K562 (cell line): Measurements from ENCODE around the gene DENND2A. TPM values are rescaled to one million over a fixed set of nuclear protein-coding genes. Genes with fewer than 3 reads are reported as not detected.

Experiments
- ATAC-seq: fragments of 200-7000 bp; cut with Tn5 transposase; 3 replicates; pipeline ENCODE4 v1.9.1; 2020; ENCODE audit warnings: moderate library complexity
- BruUV-seq: library from RNA; stranded (reverse); fragments of 400-500 nt; replicated peaks from 2 replicates; lab custom pipeline; 2021; lab: Mats Ljungman, UMichigan
- CTCF ChIA-PET: fragments of 300-600 bp; formaldehyde crosslinking; extraction: SDS; loops from one replicate; lab custom pipeline; 2021; ENCODE audit warnings: low intra/inter-chr PET ratio; lab: Yijun Ruan, JAX
- POLR2A ChIA-PET: fragments of 300-600, 350-650 bp; sonication (Branson Sonifier 250); formaldehyde crosslinking; extraction: SDS; loops from one replicate; lab custom pipeline; 2021; ENCODE audit warnings: antibody characterized with exemption, inconsistent platforms; lab: Yijun Ruan, JAX
- DNase-seq, 4 experiments: peaks; one replicate each; pipeline versions ENCODE4 v3.0.0 to v3.0.0-alpha.2; 2011 to 2018; ENCODE audit warnings: low spot score in 3 of 4, mixed read lengths in 3 of 4; ENCODE audit errors: extremely low read depth in 1 of 4
- FAIRE-seq: peaks from 2 replicates; lab custom pipeline; 2011; peaks lifted over from hg19 to GRCh38; lab: Jason Lieb, UNC
- H2AFZ ChIP-seq: 2 replicates; pipeline ENCODE4 v1.6.0; 2011; ENCODE audit warnings: low read depth, low read length, control low read depth, inconsistent platforms
- H3K27ac ChIP-seq: fragments of 200-600 bp; 3 replicates; pipeline ENCODE4 v1.8.0; 2011; ENCODE audit warnings: low read depth, mild to moderate bottlenecking, control low read depth, inconsistent platforms, low read length, moderate library complexity, mixed read lengths; ENCODE audit errors: extremely low read depth
- H3K27me3 ChIP-seq, 2 experiments: fragments of 300-600 bp in 1 of 2; 2 replicates in 1 of 2; 3 replicates in 1 of 2; pipeline versions ENCODE4 v1.6.0 to v1.8.0; 2011; ENCODE audit warnings: inconsistent platforms in 2 of 2, low read length in 2 of 2, mild to moderate bottlenecking in 1 of 2, mixed read lengths in 1 of 2, moderate library complexity in 1 of 2; ENCODE audit not compliant: control insufficient read depth in 2 of 2, insufficient read depth in 2 of 2
- H3K36me3 ChIP-seq: fragments of 300-600 bp; 3 replicates; pipeline ENCODE4 v1.8.0; 2011; ENCODE audit warnings: mild to moderate bottlenecking, low read length, inconsistent platforms; ENCODE audit not compliant: control insufficient read depth, insufficient read depth
- H3K4me1 ChIP-seq, 2 experiments: fragments of 200-600 bp in 1 of 2; replicated peaks in 1 of 2; 2 replicates in 1 of 2; 3 replicates in 1 of 2; pipeline versions ENCODE4 v1.5.1 to v1.8.0; 2011; ENCODE audit warnings: inconsistent platforms in 2 of 2, low read length in 2 of 2, mild to moderate bottlenecking in 1 of 2, mixed read lengths in 1 of 2, moderate library complexity in 1 of 2; ENCODE audit not compliant: control insufficient read depth in 2 of 2, insufficient read depth in 2 of 2
- H3K4me2 ChIP-seq: 2 replicates; pipeline ENCODE4 v1.6.1; 2011; ENCODE audit warnings: low read length, control low read depth, inconsistent platforms, mixed read lengths; ENCODE audit not compliant: insufficient read depth
- H3K4me3 ChIP-seq: fragments of 200-600 bp; sonication (generic), shearing (Covaris generic); 2 replicates; pipeline ENCODE4 v1.5.1; 2016; ENCODE audit warnings: control low read depth, inconsistent platforms
- H3K79me2 ChIP-seq: fragments of 200-600 bp; 3 replicates; pipeline ENCODE4 v1.8.0; 2011; ENCODE audit warnings: low read length, inconsistent platforms; ENCODE audit not compliant: control insufficient read depth, insufficient read depth
- H3K9ac ChIP-seq, 2 experiments: 2 replicates each; pipeline versions ENCODE4 v1.6.0 to v1.6.1; 2011; ENCODE audit warnings: low read depth in 2 of 2, low read length in 2 of 2, control low read depth in 1 of 2, inconsistent platforms in 1 of 2, mild to moderate bottlenecking in 1 of 2, mixed read lengths in 1 of 2; ENCODE audit not compliant: insufficient read depth in 1 of 2
- H3K9me1 ChIP-seq: one replicate; pipeline ENCODE4 v1.6.0; 2011; ENCODE audit warnings: inconsistent platforms, mild to moderate bottlenecking, low read length, moderate library complexity; ENCODE audit not compliant: control insufficient read depth, insufficient read depth
- H3K9me3 ChIP-seq: replicated peaks from 2 replicates; pipeline ENCODE4 v1.5.1; 2011; ENCODE audit warnings: low read depth, low read length, inconsistent platforms; ENCODE audit not compliant: control insufficient read depth, insufficient read depth
- H4K20me1 ChIP-seq: replicated peaks from 2 replicates; pipeline ENCODE4 v1.6.1; 2011; ENCODE audit warnings: low read length, inconsistent platforms, mixed read lengths; ENCODE audit not compliant: control insufficient read depth, insufficient read depth
- ATF7 ChIP-seq: fragments of 450-650 bp; IDR thresholded peaks from 2 replicates; pipeline ENCODE4 v1.7.1; 2014; ENCODE audit warnings: mild to moderate bottlenecking, moderate library complexity
- CEBPB ChIP-seq: fragments of 450-650 bp; IDR thresholded peaks from 2 replicates; pipeline ENCODE4 v1.6.1; 2016; ENCODE audit warnings: missing genetic modification characterization, missing compliant biosample characterization
- CEBPG ChIP-seq, 3 experiments: fragments of 200-800 bp in 1 of 3; sonication (Bioruptor generic) in 1 of 3; sonication (generic) in 1 of 3; formaldehyde crosslinking in 1 of 3; IDR thresholded peaks in 2 of 3; conservative IDR thresholded peaks in 1 of 3; 2 replicates each; pipeline versions ENCODE4 v1.6.1 to v1.8.0; 2016 to 2022; ENCODE audit warnings: missing compliant biosample characterization in 2 of 3, missing genetic modification characterization in 2 of 3, mild to moderate bottlenecking in 1 of 3, missing genetic modification reagents in 1 of 3
- FOXJ2 ChIP-seq: fragments of 200-800 bp; sonication (Bioruptor generic); IDR thresholded peaks from 2 replicates; pipeline ENCODE4 v1.6.1; 2016; ENCODE audit warnings: missing genetic modification characterization, missing compliant biosample characterization
- NR2C2 ChIP-seq, 2 experiments: fragments of 200-800 bp in 1 of 2; sonication (Bioruptor generic) in 1 of 2; sonication (generic) in 1 of 2; formaldehyde crosslinking in 1 of 2; IDR thresholded peaks; 2 replicates each; pipeline versions ENCODE4 v1.6.1 to v1.8.0; 2016 to 2022; ENCODE audit warnings: mild to moderate bottlenecking in 1 of 2, missing compliant biosample characterization in 1 of 2, missing genetic modification characterization in 1 of 2, missing genetic modification reagents in 1 of 2
- PYGO2 ChIP-seq: fragments of 450-650 bp; IDR thresholded peaks from 2 replicates; pipeline ENCODE4 v1.6.1; 2016; ENCODE audit warnings: mild to moderate bottlenecking, missing genetic modification characterization, moderate library complexity, missing compliant biosample characterization
- RBM25 ChIP-seq: fragments of 200-400 bp; formaldehyde crosslinking; IDR thresholded peaks from 2 replicates; pipeline ENCODE4 v1.6.1; 2018; ENCODE audit warnings: low read length, low read depth, moderate library complexity; ENCODE audit not compliant: severe bottlenecking
- SMAD3 ChIP-seq: fragments of 450-650 bp; formaldehyde crosslinking; conservative IDR thresholded peaks from 2 replicates; pipeline ENCODE4 v1.4.0; 2020; ENCODE audit warnings: mild to moderate bottlenecking
- SPI1 ChIP-seq: IDR thresholded peaks from 2 replicates; pipeline ENCODE4 v1.6.1; 2011; ENCODE audit warnings: low read depth, low read length, control low read depth, borderline replicate concordance
- USF2 ChIP-seq: sonication (generic); formaldehyde crosslinking; IDR thresholded peaks from 2 replicates; pipeline ENCODE4 v1.5.0; 2020; ENCODE audit warnings: missing genetic modification reagents
- ZNF23 ChIP-seq: fragments of 250-450 bp; sonication (Bioruptor Pico); IDR thresholded peaks from 2 replicates; pipeline ENCODE4 v1.4.0; 2020; ENCODE audit warnings: mild to moderate bottlenecking
- WGBS: fragments of 100-300 bp; shearing (Covaris generic); methylation state at CpG from one replicate; pipeline ENCODE4 v1.1.6; 2016; ENCODE audit warnings: low coverage, mixed read lengths; ENCODE audit not compliant: insufficient coverage; ENCODE audit errors: missing lambda C conversion rate; 5-methylcytosine and 5-hydroxymethylcytosine counted together
- in situ Hi-C: fragments of 300-500 bp; cut with MboI; formaldehyde crosslinking; loops from 4 replicates; pipeline ENCODE4 v1.15.0; 2018; ENCODE audit warnings: inconsistent platforms, mixed read lengths
- intact Hi-C: fragments of 100-400 bp; cut with micrococcal nuclease; formaldehyde crosslinking; loops from 2 replicates; pipeline ENCODE4 v1.14.2; 2022
- polyA plus RNA-seq, 8 experiments: library from polyadenylated mRNA; depleted of rRNA in 4 of 8; stranded (reverse) in 5 of 8; unstranded in 3 of 8; fragments of >200 nt; fragmentation: Nextera tagmentation in 2 of 8; fragmentation: Illumina TruSeq in 1 of 8; extraction: Ambion mirVana in 2 of 8; extraction: Trizol in 1 of 8; gene quantifications; 2 replicates each; pipeline versions ENCODE4 v1.2.1 to v1.2.3, GENCODE V29; 2011 to 2014; ENCODE audit warnings: inconsistent platforms in 1 of 8, missing spikeins in 1 of 8
- total RNA-seq, 7 experiments: library from RNA; depleted of rRNA in 6 of 7; stranded (reverse); fragments of >200 nt in 6 of 7; fragmentation: Illumina TruSeq in 2 of 7; extraction: Trizol in 2 of 7; gene quantifications; 2 replicates each; pipeline versions ENCODE4 v1.2.1 to v1.2.3, GENCODE V29; 2011 to 2021; ENCODE audit warnings: low replicate concordance in 1 of 7
- TF ChIP-seq, protein P1 (sequence below): fragments of 450-650 bp; IDR thresholded peaks from 2 replicates; pipeline ENCODE4 v1.6.1; 2018; ENCODE audit not compliant: partially characterized antibody

Gene DENND2A
- total and polyA plus RNA-seq, 9 of the 15 experiments (the other 6 are each of a cell fraction or from before 2014, with no cell fraction given) = not detected

DNA sequence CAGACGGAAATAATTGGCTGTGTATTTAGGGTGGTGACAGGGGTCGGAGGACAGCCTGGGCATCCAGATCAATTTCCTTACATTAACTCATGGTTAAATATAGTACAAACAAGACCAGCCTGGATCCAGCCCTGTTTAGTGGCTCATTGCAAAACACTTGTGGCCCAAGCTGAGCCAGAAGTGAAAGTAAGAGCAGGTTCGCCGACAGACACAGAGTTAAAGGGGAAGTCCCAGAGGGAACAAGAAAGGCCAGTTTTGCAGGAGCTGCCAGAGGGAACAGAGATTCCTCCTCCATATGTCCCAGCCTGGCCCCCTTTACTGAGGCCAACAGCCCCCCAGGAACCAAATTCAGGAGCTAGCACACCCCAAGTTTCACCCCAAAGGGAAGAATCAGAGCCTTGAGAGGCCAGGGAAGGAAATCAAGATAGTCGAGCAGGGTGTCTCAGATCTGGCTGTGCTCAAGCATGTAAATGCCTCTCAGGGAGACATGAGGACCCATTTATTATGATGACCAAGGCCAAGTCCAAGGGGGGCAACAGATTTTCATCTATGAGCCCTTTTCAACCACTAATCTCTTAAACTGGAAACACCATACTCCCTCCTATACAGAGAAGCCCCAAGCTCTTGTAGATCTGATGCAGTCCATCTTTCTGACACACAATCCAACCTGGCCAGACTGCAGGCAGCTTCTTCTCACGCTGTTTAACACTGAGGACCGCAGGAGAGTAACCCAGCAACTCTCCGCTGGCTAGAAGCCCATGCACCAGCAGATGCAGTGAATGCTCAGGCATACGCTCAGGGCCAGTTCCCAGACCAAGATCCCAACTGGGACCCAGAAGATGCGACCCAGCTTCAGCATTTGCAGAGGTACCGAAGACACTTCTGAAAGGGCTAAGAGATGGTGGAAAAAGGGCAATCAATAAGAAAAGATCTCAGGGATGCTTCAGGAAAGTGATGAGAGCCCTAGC is 16.2 kb upstream of the DENND2A start:
- no peaks in the 10 kb centered on the region for H3K79me2 ChIP-seq
- POLR2A ChIA-PET = interaction anchor here (0.6 to 1.8 kb wide), 5 partner anchors 10 to 271 kb away, joined by 3 to 5 read pairs (median 4); no protein-coding TSS in a partner anchor
- TF ChIP-seq RBM25 (no peak), USF2 (CRISPR knock-in tag) (no peak), PYGO2 (tag) (no peak), SPI1 (peak; percentile 90), ZNF23 (CRISPR knock-in tag) (no peak), NR2C2 (CRISPR knock-in tag; IDR thresholded peaks at IDR 0.05) (no peak), NR2C2 (tag; IDR thresholded peaks at IDR 0.05) (0 out of 2 replicates have a peak, but pooled peaks have one; percentile 23), CEBPB (tag) (peak; percentile 90), CEBPG (CRISPR knock-in tag; IDR thresholded peaks at IDR 0.05) (no peak), CEBPG (tag; conservative IDR thresholded peaks at IDR 0.05 in 1 of 2, IDR thresholded peaks at IDR 0.05 in 1 of 2) (peak; percentile 25 to 90; a peak in 2 of 4 replicates), ATF7 (0 out of 2 replicates have a peak, but pooled peaks have one; percentile 24), SMAD3 (CRISPR knock-in tag) (no peak), FOXJ2 (tag) (no peak)
- TF ChIP-seq, protein P1, sequence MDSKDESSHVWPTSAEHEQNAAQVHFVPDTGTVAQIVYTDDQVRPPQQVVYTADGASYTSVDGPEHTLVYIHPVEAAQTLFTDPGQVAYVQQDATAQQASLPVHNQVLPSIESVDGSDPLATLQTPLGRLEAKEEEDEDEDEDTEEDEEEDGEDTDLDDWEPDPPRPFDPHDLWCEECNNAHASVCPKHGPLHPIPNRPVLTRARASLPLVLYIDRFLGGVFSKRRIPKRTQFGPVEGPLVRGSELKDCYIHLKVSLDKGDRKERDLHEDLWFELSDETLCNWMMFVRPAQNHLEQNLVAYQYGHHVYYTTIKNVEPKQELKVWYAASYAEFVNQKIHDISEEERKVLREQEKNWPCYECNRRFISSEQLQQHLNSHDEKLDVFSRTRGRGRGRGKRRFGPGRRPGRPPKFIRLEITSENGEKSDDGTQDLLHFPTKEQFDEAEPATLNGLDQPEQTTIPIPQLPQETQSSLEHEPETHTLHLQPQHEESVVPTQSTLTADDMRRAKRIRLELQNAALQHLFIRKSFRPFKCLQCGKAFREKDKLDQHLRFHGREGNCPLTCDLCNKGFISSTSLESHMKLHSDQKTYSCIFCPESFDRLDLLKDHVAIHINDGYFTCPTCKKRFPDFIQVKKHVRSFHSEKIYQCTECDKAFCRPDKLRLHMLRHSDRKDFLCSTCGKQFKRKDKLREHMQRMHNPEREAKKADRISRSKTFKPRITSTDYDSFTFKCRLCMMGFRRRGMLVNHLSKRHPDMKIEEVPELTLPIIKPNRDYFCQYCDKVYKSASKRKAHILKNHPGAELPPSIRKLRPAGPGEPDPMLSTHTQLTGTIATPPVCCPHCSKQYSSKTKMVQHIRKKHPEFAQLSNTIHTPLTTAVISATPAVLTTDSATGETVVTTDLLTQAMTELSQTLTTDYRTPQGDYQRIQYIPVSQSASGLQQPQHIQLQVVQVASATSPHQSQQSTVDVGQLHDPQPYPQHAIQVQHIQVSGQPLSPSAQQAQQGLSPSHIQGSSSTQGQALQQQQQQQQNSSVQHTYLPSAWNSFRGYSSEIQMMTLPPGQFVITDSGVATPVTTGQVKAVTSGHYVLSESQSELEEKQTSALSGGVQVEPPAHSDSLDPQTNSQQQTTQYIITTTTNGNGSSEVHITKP = no peak
- DNase-seq (no peak), FAIRE-seq (no peak), ATAC-seq (peak; percentile 51; the same call in 2 of the 3 replicates)
- WGBS = 9% methylated on average over 11 of the region's 11 CpGs
- CTCF ChIA-PET = no interaction called here
- no peaks in the 10 kb centered on the region for H3K36me3 ChIP-seq
- H4K20me1 ChIP-seq = peaks cover 5% of the 10 kb centered on the region
- H3K4me1 ChIP-seq = no peaks in the 10 kb centered on the region; a peak in 2 of 5 replicates
- peak overlapping the region; percentile 15; the same call in 1 of the 2 replicates for H2AFZ ChIP-seq
- H3K9ac ChIP-seq = peak overlapping the region in 1 of 2 experiments; percentile 15; a peak in 1 of 4 replicates
- H3K27ac ChIP-seq = no peak overlapping the region
- peaks cover 65 to 87% of the 10 kb centered on the region in 2 experiments for H3K27me3 ChIP-seq
- no TSS peak for BruUV-seq
- H3K9me3 ChIP-seq = no peaks in the 10 kb centered on the region
- intact Hi-C loops = loop anchor here (10.0 kb wide), 1 partner anchor 482 kb away; the partner anchor contains the start of gene KDM7A
- H3K4me2 ChIP-seq = peak overlapping the region; percentile 34
- no peaks in the 10 kb centered on the region for H3K9me1 ChIP-seq
- no peak overlapping the region for H3K4me3 ChIP-seq
- in situ Hi-C loops = no loop called here
